Testis (tissue), 2 donors: ENCODE results near the gene CLIC3.

Source experiments
- POLR2A ChIP-seq: fragments of 450-650 bp; IDR thresholded peaks from one replicate; pipeline ENCODE4 v1.6.1; 2017; ENCODE audit warnings: antibody characterized with exemption, mild to moderate bottlenecking, moderate library complexity
- TF ChIP-seq, protein P1 (sequence below), 3 experiments: fragments of 450-650 bp in 2 of 3; fragments of 200-600 bp in 1 of 3; sonication (generic) in 1 of 3; IDR thresholded peaks; one replicate each; pipeline ENCODE4 v1.5.1; 2016 to 2019; ENCODE audit warnings: antibody characterized with exemption in 3 of 3, mild to moderate bottlenecking in 2 of 3, moderate library complexity in 1 of 3

DNA sequence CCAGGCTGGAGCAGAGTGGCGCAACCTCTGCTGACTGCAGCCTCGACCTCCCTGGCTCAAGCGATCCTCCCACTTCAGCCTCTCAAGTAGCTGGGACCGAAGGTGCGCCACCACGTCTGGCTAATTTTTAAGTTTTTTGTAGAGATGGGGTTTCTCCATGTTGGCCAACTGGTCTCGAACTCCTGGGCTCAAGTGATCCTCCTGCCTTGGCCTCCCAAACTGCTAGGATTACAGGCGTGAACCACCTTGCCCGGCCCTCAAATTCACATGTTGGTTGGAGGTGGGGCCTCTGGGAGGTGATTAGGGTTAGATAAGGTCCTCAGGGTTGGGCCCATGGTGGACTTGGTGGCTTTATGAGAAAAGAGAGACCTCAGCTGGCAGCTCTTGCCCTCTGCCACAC lies 34.2 kb downstream of the CLIC3 start:
- TF ChIP-seq, protein P1, sequence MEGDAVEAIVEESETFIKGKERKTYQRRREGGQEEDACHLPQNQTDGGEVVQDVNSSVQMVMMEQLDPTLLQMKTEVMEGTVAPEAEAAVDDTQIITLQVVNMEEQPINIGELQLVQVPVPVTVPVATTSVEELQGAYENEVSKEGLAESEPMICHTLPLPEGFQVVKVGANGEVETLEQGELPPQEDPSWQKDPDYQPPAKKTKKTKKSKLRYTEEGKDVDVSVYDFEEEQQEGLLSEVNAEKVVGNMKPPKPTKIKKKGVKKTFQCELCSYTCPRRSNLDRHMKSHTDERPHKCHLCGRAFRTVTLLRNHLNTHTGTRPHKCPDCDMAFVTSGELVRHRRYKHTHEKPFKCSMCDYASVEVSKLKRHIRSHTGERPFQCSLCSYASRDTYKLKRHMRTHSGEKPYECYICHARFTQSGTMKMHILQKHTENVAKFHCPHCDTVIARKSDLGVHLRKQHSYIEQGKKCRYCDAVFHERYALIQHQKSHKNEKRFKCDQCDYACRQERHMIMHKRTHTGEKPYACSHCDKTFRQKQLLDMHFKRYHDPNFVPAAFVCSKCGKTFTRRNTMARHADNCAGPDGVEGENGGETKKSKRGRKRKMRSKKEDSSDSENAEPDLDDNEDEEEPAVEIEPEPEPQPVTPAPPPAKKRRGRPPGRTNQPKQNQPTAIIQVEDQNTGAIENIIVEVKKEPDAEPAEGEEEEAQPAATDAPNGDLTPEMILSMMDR (IDR thresholded peaks at IDR 0.05) = no peak
- no peak for TF ChIP-seq POLR2A
